ENCODE data around the gene MAPRE3.

The MAPRE3 gene

GRCh38 chr2:27018142-27018541 lies 47.7 kb downstream of the MAPRE3 start:
- DNase-seq, result no peak

- DNase-seq, result no peak
Measured at GRCh38 chr2:27019459-27019858, 49.0 kb downstream of the MAPRE3 start.

- DNase-seq, result no peak
Measured at GRCh38 chr2:27019931-27020855, 49.8 kb downstream of the MAPRE3 start.

GRCh38 chr2:27021253-27022049 lies 51.0 kb downstream of the MAPRE3 start:
- DNase-seq, result peak; percentile 15

GRCh38 chr2:27023740-27024139 lies 53.3 kb downstream of the MAPRE3 start:
- DNase-seq, result no peak

GRCh38 chr2:27024188-27024587 lies 53.8 kb downstream of the MAPRE3 start:
- no peak for DNase-seq

GRCh38 chr2:27024812-27025211 lies 54.4 kb downstream of the MAPRE3 start:
- no peak for DNase-seq

GRCh38 chr2:27025281-27025800 lies 54.9 kb downstream of the MAPRE3 start:
- no peak for DNase-seq

- DNase-seq, result no peak
Measured at GRCh38 chr2:27025861-27026851, 55.7 kb downstream of the MAPRE3 start.

GRCh38 chr2:27027211-27027651 lies 56.8 kb downstream of the MAPRE3 start:
- DNase-seq, result no peak

GRCh38 chr2:27029051-27029450 lies 58.6 kb downstream of the MAPRE3 start:
- DNase-seq, result no peak

- peak; percentile 90 for DNase-seq
Measured at GRCh38 chr2:27032495-27033252, 62.2 kb downstream of the MAPRE3 start, which contains the start of gene TMEM214. Gene TMEM214 (plus strand): TSS chr2:27032965. CDS start chr2:27033016, 51 bp downstream.

GRCh38 chr2:27033253-27033852 lies 62.9 kb downstream of the MAPRE3 start:
- no peak for DNase-seq

- no peak for DNase-seq
Measured at GRCh38 chr2:27038012-27038411, 67.6 kb downstream of the MAPRE3 start.

- DNase-seq, result no peak
Measured at GRCh38 chr2:27038631-27039339, 68.3 kb downstream of the MAPRE3 start.

GRCh38 chr2:27039426-27039825 lies 69.0 kb downstream of the MAPRE3 start:
- DNase-seq, result no peak

- no peak for DNase-seq
Measured at GRCh38 chr2:27039871-27040270, 69.4 kb downstream of the MAPRE3 start.

- DNase-seq, result no peak
Measured at GRCh38 chr2:27040282-27040681, 69.8 kb downstream of the MAPRE3 start.

GRCh38 chr2:27041752-27042151 lies 71.3 kb downstream of the MAPRE3 start:
- peak; percentile 68 for DNase-seq

- DNase-seq, result no peak
Measured at GRCh38 chr2:27042159-27042661, 71.8 kb downstream of the MAPRE3 start.

All from fibroblast of skin of right biceps (primary cell).